ELF-1 (cell line): ENCODE data around the gene PAQR8.
"Not testable (repeated sequence)": the region's sequence is repeated elsewhere in the genome, so short reads cannot be mapped to it uniquely, and the experiment has no call there.

Experiments used
- DNase-seq: peaks from one replicate; pipeline ENCODE4 v3.0.0-alpha.2; 2016; ENCODE audit warnings: low read depth, low spot score

The PAQR8 gene

DNA sequence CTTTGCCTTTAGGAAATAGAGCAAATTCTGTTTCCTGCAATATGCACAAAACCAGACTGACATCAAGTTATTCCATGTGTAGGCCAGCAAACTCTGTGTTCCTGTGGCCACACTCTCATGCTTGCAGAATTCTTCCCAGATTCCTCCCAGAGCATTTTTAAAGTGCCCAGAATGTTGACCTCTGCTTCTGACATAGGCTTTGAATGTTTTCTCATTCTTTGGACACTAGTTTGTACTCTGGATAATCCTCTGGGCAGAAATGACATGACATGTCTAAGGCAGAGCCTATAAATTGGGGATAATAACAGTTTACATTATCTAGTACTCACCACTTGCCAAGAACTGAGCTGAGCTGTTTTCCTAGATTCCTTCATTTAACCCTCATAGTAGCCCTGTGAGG is 49.0 kb downstream of the PAQR8 start:
- DNase-seq: no peak

DNA sequence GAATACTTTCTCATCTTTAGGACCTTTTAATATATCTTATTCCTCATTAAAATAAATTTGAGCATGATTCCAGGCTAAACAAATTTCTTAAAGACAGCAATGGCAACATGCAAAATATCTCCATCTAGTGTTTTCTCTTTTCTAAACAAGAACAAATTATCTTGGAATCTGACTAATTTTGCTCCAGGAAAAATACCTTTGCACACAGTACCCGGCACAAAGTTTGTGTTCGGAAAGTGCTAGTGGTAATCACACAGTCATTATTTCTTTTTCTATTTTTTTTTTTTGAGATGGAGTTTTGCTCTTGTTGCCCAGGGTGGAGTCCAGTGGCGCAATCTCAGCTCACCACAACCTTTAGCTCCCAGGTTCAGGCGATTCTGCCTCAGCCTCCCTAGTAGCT is 50.0 kb downstream of the PAQR8 start:
- DNase-seq: no peak

DNA sequence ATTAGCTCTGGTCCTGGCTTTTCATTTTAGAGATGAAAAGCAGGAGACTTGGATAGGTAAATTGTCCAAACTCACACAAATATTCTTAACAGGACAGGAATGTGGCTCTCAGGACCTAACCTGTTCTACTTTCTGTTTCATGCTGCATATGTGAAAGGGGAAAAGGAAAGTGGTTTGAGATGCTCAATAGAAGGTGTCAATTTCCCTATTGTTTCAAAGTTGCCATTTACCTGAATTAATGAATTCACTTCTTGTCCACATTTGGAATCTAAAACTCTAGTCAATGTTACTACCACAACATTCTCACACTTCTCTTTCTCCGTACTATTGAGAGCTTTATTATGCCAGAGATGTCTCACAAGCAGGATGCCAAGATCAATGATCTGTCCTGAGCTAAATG is 53.4 kb downstream of the PAQR8 start:
- DNase-seq: no peak

DNA sequence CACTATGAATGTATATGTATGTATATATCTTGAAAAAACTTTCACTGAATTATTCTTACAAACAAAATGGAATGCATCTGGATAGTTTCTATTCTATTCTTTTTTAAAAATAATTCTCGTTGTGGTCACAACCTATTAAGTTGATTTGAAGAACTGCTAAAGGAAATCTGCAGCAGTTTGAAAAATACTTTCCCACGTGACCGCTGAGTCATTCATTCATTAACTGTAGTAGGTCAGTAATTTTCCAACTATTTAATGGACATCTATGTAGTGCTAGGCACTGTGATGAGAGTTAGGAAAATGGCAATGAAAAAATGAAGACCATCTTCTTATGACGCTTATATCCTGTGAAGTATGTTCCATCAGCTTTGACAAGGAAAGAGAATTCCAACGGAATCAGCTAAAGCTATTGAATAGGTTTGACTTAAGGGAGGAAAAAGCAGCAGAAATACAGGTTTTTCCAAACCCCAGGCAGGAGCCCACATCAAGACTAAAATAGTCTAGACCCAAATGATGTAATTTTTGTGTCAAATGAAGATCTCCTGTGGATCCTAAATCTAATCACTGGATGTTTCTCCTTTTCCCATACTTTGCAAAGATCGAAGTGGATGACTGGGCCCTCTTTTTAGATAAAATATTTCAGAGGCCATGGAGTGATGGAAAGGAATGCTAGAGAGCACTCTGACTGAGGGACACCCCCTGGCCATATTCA is 54.1 kb downstream of the PAQR8 start:
- DNase-seq: no peak

DNA sequence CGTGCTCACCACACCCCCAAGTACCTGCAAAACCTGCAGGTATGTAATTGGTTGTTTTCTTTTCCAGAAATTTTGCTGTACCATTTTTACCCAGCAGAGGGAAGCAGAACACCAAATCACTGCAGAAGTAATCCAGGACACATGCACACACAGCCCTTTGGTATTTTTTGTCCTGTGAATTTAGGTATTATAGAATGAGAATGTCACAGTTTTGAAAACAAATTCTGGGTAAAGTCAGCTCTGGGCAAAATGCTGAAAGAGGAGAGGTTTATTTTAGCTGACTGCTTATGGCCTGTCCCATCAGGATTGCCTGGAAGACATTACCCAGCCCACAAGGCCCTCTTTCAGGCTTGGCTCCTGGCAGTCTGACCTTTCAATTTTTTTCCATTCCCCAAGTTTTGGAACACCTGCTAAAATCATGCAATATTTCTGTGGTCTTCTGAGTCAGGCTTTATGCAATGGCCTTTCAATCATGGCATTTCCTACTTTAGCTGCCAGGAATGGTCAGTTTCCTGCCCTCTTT is 54.7 kb downstream of the PAQR8 start:
- DNase-seq: peak; percentile 86

DNA sequence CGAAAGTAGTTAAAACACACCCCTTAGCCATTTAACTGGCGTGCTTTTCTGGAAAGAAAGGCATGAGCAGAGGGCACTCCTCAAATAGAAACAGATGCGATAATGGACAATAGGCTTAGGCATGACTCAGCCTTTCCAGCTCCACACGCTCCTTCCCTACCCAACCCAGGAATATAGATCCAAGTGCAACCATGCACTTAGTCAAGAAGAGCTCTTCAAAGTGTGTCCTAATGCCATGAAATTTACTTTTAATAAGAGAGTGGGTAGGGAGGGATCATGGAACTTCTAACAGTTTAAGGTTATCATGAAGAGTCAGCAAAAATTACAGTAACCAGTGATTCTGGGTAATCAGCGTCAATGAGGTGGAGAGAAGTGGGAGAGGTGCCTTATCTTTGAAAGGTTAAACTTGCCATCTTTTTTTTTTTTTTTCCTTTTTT is 55.7 kb downstream of the PAQR8 start:
- peak; percentile 33 for DNase-seq

DNA sequence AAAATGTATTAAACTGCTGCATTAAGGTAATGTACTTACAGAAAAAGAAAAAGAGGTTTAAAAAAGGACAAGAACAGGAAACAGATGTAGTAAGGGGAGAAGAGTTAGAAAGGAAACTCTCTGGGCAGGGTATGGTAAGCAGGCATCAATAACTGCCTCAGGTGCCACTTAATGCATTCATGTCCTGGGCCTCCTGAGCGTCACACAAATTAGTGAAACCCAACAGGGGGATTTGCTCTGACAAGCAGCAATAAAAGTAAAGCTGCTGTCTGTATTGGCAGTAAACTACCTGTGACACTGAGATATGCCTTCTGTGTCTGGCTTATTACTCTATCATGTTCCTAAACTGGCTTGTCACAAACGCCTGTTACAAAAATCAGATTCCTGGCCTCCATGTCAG is 56.7 kb downstream of the PAQR8 start:
- no peak for DNase-seq

DNA sequence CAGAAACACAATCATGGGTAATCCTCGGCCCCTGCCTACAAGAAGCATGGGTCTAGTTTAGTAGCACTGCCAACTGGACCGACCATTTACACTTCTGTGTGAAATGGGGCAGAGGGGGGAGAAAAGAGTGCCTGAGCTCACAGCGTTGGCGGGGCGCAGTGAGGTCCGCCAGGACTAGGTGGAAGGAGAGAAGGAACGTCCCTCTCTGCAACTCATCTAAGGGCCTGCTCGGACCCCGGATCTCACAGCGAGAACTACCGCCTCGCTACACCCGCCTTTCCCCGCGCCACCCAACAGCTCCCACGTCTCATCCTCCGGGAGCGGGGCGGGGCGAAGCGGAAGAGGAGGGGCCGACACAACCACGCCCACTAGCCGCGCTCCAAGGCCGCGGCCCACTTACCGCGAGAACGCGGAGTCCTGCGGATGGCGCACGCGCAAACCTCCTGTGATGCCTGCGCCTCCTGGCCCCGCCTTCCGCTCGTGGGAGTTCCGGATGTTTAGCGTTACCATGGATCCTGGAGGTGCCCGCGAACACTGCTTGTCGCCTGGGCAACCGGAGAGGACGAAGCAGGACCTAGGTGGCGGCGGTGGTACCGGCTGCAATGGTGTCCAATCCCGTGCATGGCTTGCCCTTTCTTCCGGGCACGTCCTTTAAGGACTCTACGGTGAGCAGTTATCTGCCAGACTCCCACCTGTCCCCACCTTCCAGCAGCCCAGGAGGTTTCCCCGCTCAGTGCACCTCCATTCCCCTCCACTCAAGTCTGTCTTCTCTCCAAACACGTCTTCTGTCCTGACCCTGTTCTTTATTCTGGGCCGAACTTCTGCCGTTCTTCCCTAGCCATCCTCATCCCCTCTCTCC is 58.1 kb downstream of the PAQR8 start, which contains the start of gene EFHC1:
EFHC1 (plus strand) TSS at position 534 of the 859 bp plus-strand sequence; CDS start at position 603, 69 bp downstream.
- DNase-seq: peak; percentile 99

DNA sequence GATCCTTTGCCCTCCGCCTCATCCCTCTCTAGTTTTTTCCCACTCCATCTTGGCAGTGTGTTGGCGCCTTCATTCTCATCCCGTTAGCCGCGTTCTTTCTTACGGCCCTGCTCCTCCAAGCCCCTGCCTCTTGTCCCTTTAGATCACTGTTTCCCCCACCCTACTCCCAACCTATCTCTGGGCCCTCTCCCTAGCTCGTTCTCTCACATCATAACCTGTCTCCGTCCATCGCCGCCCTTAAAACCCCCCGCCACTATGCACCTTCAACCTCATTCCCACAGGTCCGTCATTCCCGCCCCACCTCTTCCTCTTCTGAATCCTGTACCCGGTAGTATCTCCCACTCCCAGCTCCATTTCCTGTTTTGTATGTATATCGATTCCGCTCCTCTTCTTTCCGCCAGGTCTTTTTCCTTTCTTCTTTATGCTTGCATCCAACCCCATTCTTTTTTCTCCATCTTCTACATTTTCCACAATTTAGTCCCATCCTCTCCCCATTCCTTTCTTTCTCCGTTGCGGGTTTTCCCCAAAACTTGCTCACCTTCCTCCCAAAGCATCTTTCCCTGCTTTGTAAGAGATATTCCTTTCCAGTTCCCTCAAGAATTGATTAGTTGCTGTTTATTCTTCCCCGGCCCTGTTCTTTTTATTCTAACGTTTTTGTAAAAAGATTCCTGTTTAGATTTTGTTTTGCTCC is 58.9 kb downstream of the PAQR8 start:
- DNase-seq: no peak

DNA sequence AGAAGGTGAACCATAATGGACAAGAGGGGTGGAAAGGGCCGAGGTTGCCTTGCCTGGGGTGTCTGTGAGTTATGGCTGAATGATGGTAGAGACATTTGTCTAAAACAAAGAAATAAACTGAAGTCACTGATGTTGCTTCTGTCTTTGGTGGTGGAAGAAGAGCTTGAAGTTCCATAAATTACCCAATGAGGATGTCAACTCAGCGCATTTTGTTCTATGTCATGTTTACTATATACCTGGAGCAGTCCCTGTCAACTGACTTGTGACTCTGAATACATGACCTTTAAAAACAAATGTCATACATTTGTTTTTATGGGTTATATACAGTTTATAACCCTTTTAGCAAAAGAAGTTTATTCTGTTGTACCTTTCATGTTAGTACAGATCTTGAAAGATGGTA is 60.2 kb downstream of the PAQR8 start:
- DNase-seq: no peak

DNA sequence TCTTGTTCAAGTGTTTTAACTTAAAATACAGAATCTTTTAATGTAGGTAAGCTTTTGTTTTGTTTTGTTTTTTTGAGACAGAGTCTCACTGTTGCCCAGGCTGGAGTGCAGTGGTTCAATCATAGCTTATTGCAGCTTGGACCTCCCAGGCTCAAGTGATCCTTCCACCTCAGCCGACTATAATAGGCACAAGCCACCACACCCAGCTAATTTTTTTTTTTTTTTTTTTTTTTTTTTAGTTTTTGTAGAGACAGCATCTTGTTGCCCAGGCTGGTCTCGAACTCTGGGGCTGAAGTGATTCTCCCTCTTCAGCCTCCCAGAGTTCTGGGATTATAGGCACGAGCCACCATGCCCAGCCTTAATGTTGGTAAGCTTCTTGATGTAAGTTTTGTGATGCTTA is 61.5 kb downstream of the PAQR8 start:
- DNase-seq: no peak

DNA sequence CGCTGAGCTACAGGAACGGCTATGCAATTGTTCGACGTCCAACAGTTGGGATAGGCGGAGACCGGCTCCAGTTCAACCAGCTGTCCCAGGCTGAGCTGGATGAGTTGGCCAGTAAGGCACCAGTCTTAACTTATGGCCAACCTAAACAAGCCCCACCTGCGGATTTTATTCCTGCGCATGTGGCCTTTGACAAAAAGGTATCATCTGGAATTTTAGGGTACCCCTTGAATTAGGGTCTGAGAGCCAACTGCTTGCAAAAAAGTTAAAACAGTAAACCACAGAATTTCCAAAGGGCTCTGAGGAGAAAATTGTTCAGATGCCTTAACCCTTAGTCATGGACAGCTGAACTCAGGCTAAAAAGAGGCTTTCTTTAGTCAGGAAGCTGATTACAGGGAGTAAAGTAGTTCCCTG is 62.0 kb downstream of the PAQR8 start:
- peak; percentile 62 for DNase-seq

DNA sequence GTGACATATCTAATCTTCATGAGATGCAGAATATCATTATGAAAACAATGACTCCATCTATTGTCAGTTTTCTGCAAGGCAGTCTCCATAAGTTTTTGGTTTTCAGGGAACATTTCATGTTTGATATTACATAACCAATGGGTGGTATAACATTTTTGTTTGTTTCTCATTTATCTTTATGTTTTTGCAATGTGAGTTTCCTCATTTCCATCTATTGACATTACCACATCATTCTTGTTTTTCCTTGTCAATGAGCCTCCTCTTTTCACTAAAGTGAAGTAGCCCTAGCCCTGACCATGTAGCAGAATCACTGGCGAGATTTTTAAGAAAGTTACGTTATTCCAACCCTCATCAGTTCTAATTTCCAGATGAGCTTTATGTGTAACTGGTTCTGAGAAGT is 62.6 kb downstream of the PAQR8 start:
- no peak for DNase-seq

DNA sequence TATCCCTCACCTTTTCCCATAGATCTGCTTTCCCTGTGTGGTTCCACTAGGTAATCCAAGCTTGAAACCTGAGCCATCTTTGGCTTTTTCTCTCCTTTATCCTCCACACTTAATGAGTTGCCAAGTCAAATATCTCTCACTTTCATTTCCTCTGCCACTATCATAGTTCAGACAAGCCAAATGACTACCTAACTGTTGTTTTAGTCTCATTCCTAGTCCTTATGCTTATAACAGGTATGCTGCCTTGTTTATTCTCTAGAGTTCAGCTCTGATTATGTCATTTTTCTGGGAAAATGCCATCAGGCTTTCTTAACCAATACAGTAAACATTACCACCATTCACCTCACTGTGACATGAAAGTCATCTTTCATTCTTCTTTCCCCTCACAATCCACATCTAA is 64.7 kb downstream of the PAQR8 start:
- no peak for DNase-seq

DNA sequence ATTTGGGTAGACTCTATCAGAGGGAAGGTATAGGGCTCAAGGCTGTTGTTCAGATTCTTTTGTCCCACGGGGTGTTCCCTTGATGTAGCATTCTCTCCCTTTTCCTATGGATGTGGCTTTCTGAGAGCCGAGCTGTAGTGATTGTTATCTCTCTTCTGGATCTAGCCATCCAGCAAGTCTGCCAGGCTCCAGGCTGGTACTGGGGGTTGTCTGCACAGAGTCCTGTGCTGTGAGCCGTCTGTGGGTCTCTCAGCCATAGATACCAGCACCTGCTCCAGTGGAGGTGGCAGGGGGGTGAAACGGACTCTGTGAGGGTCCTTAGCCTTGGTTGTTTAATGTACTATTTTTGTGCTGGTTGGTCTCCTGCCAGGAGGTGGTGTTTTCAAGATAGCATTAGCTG is 71.3 kb downstream of the PAQR8 start:
- DNase-seq: not testable (repeated sequence)

DNA sequence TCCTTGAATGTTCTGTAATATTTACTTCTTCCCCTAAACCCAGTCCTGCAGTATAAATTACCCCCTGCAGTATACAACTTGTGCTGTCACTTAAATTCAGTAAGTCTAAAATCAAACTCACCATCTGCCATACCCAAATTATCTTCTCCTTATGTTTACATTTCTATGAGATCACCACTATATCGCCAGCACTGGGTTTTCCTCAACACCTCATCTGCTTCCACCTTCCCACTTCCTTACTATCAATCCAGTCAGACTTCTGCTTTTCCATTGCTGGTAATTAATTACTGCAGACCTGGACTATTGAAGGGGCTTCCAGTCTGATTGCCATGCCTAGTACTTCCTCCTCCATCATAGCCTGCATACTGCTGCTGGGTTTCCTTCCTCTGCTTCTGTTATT is 73.4 kb downstream of the PAQR8 start:
- DNase-seq: no peak

DNA sequence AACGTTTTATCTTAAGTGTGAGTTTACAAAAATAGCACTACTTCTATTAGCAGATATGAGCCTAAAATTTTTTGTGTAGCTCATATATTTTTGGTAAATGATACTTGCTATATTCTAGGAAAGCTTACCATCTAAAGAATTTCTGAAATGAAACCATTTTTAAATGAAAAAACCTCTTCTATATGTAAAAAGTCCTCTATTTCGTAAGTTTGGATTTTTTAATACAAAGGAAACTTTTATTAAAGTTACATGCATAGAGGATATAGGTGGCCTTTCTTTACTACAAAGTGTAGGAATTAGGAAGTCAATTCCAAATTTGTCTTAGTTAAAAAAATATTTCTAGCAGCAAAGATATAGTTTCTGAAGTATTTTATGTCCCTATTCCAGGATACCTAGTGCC is 77.0 kb downstream of the PAQR8 start:
- DNase-seq: no peak

DNA sequence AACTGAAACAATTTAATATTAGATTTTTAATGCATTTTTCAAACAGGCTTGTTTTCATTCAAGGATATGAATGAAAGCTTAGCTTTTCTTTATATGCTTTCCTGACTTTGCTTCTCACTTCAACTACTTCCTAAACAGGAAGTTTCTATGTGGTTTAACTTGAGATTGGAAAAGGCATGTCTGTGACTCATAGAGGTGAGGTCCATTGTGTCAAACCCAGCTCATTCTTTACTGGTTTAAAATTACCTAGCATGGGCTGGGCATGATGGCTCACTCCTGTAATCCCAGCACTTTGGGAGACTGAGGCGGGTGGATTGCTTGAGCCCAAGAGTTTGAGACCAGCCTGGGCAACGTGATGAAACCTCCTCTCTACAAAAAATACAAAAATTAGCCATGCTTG is 92.6 kb downstream of the PAQR8 start:
- no peak for DNase-seq

DNA sequence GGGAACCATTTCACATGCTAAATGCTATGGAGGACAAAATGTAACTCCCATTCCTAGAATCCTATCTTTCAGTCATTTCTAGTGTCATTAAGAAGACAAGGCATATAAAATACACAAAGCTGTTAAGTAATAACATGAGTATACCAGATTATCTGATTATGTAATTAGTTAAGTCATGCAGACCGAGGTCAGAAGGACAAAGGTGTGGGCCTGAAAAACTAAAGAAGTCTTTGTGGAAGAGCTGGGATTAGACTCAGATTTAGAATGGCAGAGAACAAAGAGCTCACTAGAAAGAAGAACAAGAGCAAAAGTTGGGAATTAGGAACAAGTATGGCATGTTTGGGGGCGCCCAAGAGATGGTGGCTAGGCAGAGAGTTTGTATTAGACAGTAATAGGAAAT is 95.1 kb downstream of the PAQR8 start:
- no peak for DNase-seq
